Measurements from ENCODE around the gene C2CD4D. TPM values are rescaled to one million over a fixed set of nuclear protein-coding genes. Genes with fewer than 3 reads are reported as not detected.
"Not testable (repeated sequence)": the region's sequence is repeated elsewhere in the genome, so short reads cannot be mapped to it uniquely, and the experiment has no call there.

Gene C2CD4D
- total RNA-seq, 1 experiment from 2014 or later: 0.17 TPM

DNA sequence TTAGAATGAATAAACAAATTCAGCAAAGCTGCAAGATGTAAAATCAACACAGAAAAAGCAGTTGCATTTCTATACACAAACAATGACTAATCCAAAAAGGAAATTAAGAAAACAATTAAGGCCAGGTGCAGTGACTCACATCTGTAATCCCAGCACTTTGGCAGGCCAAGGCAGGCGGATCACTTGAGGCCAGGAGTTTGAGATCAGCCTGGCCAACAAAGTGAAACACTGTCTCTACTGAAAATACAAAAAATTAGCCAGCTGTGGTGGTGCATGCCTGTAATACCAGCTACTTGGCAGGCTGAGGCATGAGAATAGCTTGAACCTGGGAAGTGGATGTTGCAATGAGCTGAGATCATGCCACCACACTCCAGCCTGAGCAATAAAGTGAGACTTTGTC, 47.4 kb upstream of the C2CD4D start (continued):
- TF ChIP-seq FOSL1 (IDR thresholded peaks at IDR 0.05; ENCODE audit: low read depth) (peak; percentile 40), EZH2 (IDR thresholded peaks at IDR 0.05) (no peak)

DNA sequence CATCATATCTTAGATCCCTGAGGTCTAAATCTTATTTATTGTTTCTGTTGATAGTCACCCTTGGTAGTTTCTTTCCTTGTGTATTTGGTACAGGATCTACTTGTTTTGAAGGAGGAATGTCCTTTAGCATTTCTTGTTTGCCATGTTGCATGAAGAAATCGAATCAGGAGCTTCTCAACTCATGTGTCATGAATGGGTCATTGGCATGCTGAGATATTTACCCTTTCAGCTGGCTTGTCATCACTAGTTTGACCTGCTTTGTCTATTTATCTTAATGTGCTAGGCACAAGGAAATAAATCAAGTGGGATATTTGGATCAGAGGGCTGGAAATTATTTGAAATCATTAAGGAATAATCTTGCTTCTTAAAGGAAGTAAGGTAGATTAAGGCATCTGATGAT, 45.9 kb upstream of the C2CD4D start:
- Histone ChIP-seq H3K9me3 (ENCODE audit: control insufficient read depth in 1 of 2, insufficient read depth in 1 of 2, low read depth in 1 of 2, low read length in 2 of 2) (no peaks in the 10 kb centered on the region), H3K4me2 (ENCODE audit: low read length) (no peak overlapping the region), H3K27ac (ENCODE audit: low read depth, low read length) (no peak overlapping the region), H3K9ac (ENCODE audit: low read length) (no peak overlapping the region), H2AFZ (ENCODE audit: low read depth, low read length, poor library complexity, severe bottlenecking) (no peak overlapping the region), H4K20me1 (ENCODE audit: insufficient read depth) (no peaks in the 10 kb centered on the region; the same call in 1 of the 2 replicates), H3K36me3 (ENCODE audit: control insufficient read depth in 1 of 2, insufficient read depth in 2 of 2, low read length in 2 of 2) (peaks cover 0 to 15% of the 10 kb centered on the region in 2 experiments; a peak in 1 of 4 replicates), H3K9me2 (ENCODE audit: insufficient read depth) (no peaks in the 10 kb centered on the region), H3K79me2 (ENCODE audit: insufficient read depth, low read length) (no peaks in the 10 kb centered on the region), H3K27me3 (ENCODE audit: insufficient read depth, low read length) (no peaks in the 10 kb centered on the region), H3K4me1 (ENCODE audit: control insufficient read depth in 1 of 2, insufficient read depth in 2 of 2, low read length in 2 of 2) (peaks cover 8 to 12% of the 10 kb centered on the region in 2 experiments; a peak in 2 of 4 replicates), H3K4me3 (replicated peaks in 1 of 2; ENCODE audit: low read depth in 1 of 2, low read length in 2 of 2) (no peak overlapping the region)
- TF ChIP-seq, protein P1, sequence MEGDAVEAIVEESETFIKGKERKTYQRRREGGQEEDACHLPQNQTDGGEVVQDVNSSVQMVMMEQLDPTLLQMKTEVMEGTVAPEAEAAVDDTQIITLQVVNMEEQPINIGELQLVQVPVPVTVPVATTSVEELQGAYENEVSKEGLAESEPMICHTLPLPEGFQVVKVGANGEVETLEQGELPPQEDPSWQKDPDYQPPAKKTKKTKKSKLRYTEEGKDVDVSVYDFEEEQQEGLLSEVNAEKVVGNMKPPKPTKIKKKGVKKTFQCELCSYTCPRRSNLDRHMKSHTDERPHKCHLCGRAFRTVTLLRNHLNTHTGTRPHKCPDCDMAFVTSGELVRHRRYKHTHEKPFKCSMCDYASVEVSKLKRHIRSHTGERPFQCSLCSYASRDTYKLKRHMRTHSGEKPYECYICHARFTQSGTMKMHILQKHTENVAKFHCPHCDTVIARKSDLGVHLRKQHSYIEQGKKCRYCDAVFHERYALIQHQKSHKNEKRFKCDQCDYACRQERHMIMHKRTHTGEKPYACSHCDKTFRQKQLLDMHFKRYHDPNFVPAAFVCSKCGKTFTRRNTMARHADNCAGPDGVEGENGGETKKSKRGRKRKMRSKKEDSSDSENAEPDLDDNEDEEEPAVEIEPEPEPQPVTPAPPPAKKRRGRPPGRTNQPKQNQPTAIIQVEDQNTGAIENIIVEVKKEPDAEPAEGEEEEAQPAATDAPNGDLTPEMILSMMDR (IDR thresholded peaks at IDR 0.05 in 2 of 3, conservative IDR thresholded peaks at IDR 0.05 in 1 of 3; ENCODE audit: borderline replicate concordance in 1 of 3, insufficient read depth in 1 of 3, low read depth in 2 of 3, low read length in 2 of 3): no peak
- TF ChIP-seq, protein P2, sequence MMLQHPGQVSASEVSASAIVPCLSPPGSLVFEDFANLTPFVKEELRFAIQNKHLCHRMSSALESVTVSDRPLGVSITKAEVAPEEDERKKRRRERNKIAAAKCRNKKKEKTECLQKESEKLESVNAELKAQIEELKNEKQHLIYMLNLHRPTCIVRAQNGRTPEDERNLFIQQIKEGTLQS (IDR thresholded peaks at IDR 0.05): no peak
- TF ChIP-seq JUND (IDR thresholded peaks at IDR 0.05) (no peak), SRF (IDR thresholded peaks at IDR 0.05; ENCODE audit: low read depth) (no peak), CEBPB (IDR thresholded peaks at IDR 0.05; ENCODE audit: low read depth) (no peak), SP1 (IDR thresholded peaks at IDR 0.05; ENCODE audit: low read depth) (no peak), ZFX (IDR thresholded peaks at IDR 0.05) (no peak), YY1 (IDR thresholded peaks at IDR 0.05; ENCODE audit: extremely low read depth, insufficient replicate concordance, low read depth, low read length) (no peak), SIN3A (IDR thresholded peaks at IDR 0.05; ENCODE audit: low read depth) (no peak), POLR2A (IDR thresholded peaks at IDR 0.05; ENCODE audit: borderline replicate concordance, extremely low read depth, insufficient read depth, insufficient read length) (no peak), EGR1 (IDR thresholded peaks at IDR 0.05; ENCODE audit: low read depth) (no peak), POLR2AphosphoS5 (IDR thresholded peaks at IDR 0.05; ENCODE audit: low read depth, low read length) (no peak)
- TF ChIP-seq, protein P3, sequence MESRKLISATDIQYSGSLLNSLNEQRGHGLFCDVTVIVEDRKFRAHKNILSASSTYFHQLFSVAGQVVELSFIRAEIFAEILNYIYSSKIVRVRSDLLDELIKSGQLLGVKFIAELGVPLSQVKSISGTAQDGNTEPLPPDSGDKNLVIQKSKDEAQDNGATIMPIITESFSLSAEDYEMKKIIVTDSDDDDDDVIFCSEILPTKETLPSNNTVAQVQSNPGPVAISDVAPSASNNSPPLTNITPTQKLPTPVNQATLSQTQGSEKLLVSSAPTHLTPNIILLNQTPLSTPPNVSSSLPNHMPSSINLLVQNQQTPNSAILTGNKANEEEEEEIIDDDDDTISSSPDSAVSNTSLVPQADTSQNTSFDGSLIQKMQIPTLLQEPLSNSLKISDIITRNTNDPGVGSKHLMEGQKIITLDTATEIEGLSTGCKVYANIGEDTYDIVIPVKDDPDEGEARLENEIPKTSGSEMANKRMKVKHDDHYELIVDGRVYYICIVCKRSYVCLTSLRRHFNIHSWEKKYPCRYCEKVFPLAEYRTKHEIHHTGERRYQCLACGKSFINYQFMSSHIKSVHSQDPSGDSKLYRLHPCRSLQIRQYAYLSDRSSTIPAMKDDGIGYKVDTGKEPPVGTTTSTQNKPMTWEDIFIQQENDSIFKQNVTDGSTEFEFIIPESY (IDR thresholded peaks at IDR 0.05; ENCODE audit: extremely low read depth, insufficient replicate concordance, low read length): no peak
- TF ChIP-seq, protein P4, sequence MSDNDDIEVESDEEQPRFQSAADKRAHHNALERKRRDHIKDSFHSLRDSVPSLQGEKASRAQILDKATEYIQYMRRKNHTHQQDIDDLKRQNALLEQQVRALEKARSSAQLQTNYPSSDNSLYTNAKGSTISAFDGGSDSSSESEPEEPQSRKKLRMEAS (IDR thresholded peaks at IDR 0.05): no peak
- no peak for DNase-seq (ENCODE audit: low read depth, low spot score)
- intact Hi-C loops (cut with micrococcal nuclease): no loop called here
- no peak for ATAC-seq
- ChIA-PET POLR2A (no interaction called here), RAD21 (ENCODE audit: low non-redundant PET in 1 of 2, low total read pairs in 2 of 2, uncharacterized antibody in 2 of 2, unreplicated experiment in 2 of 2) (no interaction called here), CTCF (no interaction called here)
- BruUV-seq (replicated peaks): no TSS peak

DNA sequence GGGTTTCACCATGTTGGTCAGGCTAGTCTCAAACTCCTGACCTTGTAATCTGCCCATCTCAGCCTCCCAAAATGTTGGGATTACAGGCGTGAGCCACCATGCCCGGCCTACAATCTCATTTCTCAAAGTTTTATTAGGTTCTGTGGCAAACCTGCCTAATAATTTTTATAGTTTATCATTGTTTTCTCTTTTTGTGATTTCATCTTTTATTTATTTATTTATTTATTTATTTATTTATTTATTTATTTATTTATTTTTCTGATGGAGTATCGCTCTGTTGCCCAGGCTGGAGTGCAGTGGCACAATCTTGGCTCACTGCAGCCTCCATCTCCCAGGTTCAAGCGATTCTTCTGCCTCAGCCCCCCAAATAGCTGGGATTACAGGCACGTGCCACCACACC, 45.3 kb upstream of the C2CD4D start:
- ATAC-seq; H3K27me3 ChIP-seq (ENCODE audit: insufficient read depth, low read length); CTCF ChIA-PET; H2AFZ ChIP-seq (ENCODE audit: low read depth, low read length, poor library complexity, severe bottlenecking); H3K4me2 ChIP-seq (ENCODE audit: low read length); H3K9me2 ChIP-seq (ENCODE audit: insufficient read depth); H3K4me3 ChIP-seq (replicated peaks in 1 of 2; ENCODE audit: low read depth in 1 of 2, low read length in 2 of 2); RAD21 ChIA-PET (ENCODE audit: low non-redundant PET in 1 of 2, low total read pairs in 2 of 2, uncharacterized antibody in 2 of 2, unreplicated experiment in 2 of 2); H3K9ac ChIP-seq (ENCODE audit: low read length); BruUV-seq (replicated peaks); POLR2A ChIA-PET; H3K79me2 ChIP-seq (ENCODE audit: insufficient read depth, low read length); H4K20me1 ChIP-seq (ENCODE audit: insufficient read depth); DNase-seq (ENCODE audit: low read depth, low spot score); H3K27ac ChIP-seq (ENCODE audit: low read depth, low read length); intact Hi-C loops (cut with micrococcal nuclease); H3K9me3 ChIP-seq (ENCODE audit: control insufficient read depth in 1 of 2, insufficient read depth in 1 of 2, low read depth in 1 of 2, low read length in 2 of 2): not testable (repeated sequence)
- Histone ChIP-seq H3K4me1 (ENCODE audit: control insufficient read depth in 1 of 2, insufficient read depth in 2 of 2, low read length in 2 of 2) (peaks cover 8 to 12% of the 10 kb centered on the region in 2 experiments; a peak in 2 of 4 replicates), H3K36me3 (ENCODE audit: control insufficient read depth in 1 of 2, insufficient read depth in 2 of 2, low read length in 2 of 2) (peaks cover 0 to 15% of the 10 kb centered on the region in 2 experiments; a peak in 1 of 4 replicates)
